Measurements from ENCODE around the gene ADCY4.

Gene ADCY4

DNA sequence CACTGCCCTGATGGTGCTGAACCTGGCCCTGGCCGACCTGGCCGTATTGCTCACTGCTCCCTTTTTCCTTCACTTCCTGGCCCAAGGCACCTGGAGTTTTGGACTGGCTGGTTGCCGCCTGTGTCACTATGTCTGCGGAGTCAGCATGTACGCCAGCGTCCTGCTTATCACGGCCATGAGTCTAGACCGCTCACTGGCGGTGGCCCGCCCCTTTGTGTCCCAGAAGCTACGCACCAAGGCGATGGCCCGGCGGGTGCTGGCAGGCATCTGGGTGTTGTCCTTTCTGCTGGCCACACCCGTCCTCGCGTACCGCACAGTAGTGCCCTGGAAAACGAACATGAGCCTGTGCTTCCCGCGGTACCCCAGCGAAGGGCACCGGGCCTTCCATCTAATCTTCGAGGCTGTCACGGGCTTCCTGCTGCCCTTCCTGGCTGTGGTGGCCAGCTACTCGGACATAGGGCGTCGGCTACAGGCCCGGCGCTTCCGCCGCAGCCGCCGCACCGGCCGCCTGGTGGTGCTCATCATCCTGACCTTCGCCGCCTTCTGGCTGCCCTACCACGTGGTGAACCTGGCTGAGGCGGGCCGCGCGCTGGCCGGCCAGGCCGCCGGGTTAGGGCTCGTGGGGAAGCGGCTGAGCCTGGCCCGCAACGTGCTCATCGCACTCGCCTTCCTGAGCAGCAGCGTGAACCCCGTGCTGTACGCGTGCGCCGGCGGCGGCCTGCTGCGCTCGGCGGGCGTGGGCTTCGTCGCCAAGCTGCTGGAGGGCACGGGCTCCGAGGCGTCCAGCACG lies 18.9 kb downstream of the ADCY4 start:
- no peak for DNase-seq (ENCODE audit: low read depth in 2 of 2)

GRCh38 chr14:24315243-24315806 lies 19.5 kb downstream of the ADCY4 start:
- no peak for DNase-seq (ENCODE audit: low read depth in 2 of 2)

- no peak for DNase-seq (ENCODE audit: low read depth in 2 of 2)
Observed at GRCh38 chr14:24314377-24315193, 20.3 kb downstream of the ADCY4 start.

GRCh38 chr14:24313913-24314312 lies 21.0 kb downstream of the ADCY4 start:
- DNase-seq (ENCODE audit: low read depth in 2 of 2), result no peak

- no peak for DNase-seq (ENCODE audit: low read depth in 2 of 2)
Observed at GRCh38 chr14:24312736-24313507, 21.9 kb downstream of the ADCY4 start.

DNA sequence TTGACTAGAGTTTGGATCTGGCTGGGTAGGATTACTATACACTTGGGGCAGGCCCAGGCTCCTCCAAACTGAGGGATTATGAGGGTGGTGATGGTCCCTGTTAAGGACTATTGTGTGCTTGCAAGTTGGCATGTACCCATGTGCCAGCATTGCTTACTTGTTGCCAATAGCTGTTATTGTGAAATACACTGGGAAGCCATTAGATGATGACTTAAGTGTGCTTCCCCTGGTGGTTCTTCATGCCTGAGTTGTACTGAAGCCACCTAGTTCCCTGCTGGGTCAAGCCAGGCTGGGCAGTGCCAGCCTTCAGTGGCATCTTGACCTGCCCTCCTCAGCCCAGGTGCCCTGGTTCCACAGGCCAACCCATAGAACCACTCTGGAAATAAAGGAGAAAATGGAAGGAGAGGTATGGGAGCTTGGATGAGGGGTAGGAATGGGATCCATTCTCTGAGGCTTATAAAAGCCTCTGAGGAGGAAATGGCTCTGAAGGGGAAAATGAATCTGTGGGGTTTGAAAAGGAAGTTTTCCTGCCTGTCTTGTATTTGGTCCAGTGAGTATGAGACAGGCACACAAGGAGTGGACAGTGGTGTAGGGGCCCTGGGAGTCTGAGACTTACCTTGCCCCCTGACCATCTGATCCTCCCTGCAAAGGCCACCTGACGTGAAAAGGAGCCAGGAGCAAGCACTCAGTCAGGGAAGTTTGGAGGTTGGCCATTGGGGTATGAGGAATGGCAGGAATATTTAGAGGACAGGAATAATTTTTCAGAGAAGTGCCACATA lies 22.8 kb downstream of the ADCY4 start:
- DNase-seq (ENCODE audit: low read depth in 2 of 2), result no peak

DNA sequence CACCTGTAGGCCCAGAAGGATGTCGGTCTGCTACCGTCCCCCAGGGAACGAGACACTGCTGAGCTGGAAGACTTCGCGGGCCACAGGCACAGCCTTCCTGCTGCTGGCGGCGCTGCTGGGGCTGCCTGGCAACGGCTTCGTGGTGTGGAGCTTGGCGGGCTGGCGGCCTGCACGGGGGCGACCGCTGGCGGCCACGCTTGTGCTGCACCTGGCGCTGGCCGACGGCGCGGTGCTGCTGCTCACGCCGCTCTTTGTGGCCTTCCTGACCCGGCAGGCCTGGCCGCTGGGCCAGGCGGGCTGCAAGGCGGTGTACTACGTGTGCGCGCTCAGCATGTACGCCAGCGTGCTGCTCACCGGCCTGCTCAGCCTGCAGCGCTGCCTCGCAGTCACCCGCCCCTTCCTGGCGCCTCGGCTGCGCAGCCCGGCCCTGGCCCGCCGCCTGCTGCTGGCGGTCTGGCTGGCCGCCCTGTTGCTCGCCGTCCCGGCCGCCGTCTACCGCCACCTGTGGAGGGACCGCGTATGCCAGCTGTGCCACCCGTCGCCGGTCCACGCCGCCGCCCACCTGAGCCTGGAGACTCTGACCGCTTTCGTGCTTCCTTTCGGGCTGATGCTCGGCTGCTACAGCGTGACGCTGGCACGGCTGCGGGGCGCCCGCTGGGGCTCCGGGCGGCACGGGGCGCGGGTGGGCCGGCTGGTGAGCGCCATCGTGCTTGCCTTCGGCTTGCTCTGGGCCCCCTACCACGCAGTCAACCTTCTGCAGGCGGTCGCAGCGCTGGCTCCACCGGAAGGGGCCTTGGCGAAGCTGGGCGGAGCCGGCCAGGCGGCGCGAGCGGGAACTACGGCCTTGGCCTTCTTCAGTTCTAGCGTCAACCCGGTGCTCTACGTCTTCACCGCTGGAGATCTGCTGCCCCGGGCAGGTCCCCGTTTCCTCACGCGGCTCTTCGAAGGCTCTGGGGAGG lies 23.9 kb downstream of the ADCY4 start, which contains the start of gene LTB4R:
LTB4R (plus strand) TSS at position 857 of the 959 bp plus-strand sequence. CDS start 4,150 bp downstream, outside the sequence.
- DNase-seq (ENCODE audit: low read depth in 2 of 2), result peak in 1 of 2 donors; percentile 57

GRCh38 chr14:24310265-24310645 lies 24.6 kb downstream of the ADCY4 start:
- no peak for DNase-seq (ENCODE audit: low read depth in 2 of 2)

DNA sequence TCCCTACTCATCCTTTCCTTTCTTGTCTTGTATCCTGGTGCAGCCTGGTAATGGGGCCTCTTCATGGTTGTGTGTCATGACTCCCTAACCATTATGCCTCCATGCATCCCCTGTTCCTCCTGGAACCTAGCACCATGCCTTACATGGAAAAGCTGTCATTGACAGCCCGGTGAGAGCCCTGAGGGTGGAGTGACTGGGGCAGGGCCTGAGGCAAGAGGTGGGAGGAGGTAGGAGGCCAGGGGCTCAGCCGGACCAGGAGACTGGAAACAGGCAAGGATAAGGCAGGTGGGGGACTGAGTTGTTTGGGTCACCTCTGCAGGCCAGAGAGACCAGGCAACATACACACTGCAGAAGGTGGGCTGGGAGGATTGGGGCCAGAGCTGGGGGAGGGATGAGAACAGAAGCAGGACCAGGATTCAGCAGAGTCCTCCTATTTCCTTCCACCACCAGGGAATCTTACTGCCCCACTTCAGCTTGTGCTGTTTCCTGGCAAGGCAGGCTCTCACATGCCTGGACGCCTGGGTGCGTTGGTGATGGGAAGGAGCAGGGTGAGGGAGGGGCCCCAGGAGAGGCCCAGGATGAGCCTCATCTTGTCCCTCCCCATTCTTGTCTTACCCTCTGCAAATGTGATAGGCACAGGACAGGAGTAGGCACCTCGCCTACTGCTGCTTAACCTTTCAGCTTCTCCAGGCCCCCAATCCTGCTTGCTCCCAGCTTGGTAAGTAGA lies 25.2 kb downstream of the ADCY4 start, which contains the start of gene LTB4R2:
LTB4R2 (plus strand) TSS at position 603 of the 727 bp plus-strand sequence. CDS start 525 bp downstream, outside the sequence.
- DNase-seq (ENCODE audit: low read depth in 2 of 2), result no peak

GRCh38 chr14:24308342-24309124 lies 26.3 kb downstream of the ADCY4 start:
- no peak for DNase-seq (ENCODE audit: low read depth in 2 of 2)

DNA sequence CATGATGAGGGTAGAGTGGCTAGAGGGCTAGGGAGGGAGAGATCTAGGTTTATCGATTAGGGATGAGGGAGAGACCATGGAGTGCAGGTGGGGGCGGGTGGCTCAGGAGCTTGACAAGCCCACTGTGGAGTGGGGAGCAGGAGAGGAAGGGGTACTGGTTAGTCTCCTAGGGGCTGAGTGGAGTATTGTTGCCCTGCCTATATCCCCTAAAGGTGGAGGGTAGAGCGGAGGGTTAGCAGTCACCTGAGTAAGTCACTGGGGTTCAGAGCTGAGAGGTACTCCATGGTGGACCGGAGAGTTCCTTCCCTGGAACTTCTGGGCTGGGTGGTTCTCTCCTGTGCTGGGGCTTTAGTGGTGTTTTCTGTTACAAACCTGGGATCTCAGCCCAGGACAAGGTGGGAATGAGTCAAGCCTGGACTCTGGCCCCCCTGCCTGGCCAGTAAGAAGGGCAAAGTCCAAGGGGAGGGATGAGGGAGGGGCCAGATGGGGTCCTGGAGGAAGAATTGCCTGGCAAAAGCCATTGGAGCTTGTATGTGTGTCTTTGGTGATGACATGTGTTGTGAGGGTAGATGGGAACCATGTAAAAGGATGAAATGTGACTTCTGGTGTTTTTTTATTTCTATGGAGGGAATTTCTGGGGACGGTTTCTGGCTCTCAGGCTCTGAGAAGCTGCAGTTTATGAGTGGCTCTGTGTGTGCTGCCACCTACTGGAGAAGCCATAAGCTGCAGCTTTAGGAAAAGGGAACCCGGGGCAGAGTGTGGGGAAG lies 27.1 kb downstream of the ADCY4 start, which contains the start of gene CIDEB:
CIDEB (minus strand) TSS at position 403 of the 767 bp plus-strand sequence; CDS start at position 284, 119 bp downstream.
- peak in 1 of 2 donors; percentile 26 for DNase-seq (ENCODE audit: low read depth in 2 of 2)

DNA sequence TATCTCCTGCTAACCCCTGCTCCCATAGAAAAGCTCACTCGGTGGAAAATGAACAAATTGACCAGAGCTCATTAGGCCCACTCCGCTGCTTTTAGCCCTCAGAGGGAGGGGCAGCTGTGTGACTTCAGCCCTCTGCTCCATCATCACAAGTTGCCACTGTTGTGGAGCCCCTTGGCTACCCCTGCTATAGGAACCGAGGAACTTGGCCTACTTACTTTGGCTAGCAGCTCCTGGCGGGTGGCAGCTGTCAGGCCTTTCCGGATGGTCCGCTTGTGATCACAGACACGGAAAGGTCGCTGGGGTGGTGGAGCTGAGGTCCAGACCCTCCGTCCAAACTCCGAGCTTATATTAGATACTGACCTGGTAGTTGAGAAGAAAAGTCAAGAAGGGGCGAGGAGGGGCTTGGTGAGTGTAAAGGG lies 27.7 kb downstream of the ADCY4 start:
- DNase-seq (ENCODE audit: low read depth in 2 of 2), result no peak

DNA sequence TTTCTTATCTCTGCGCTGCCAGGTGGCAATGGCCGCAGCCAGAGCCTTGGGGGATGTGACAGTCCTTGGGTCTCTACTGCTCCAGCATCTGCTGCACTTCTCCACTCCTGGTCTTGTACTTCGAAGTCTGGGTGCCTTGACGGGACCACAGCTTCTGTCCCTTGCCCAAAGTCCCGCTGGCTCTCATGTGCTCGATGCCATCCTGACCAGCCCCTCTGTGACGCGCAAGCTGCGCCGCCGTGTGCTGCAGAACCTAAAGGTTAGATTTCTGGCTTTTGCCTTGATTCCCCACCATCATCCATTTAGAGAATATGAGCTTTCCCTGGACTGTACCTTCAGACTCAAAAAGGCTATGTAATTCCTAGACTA lies 30.9 kb downstream of the ADCY4 start:
- no peak for DNase-seq (ENCODE audit: low read depth in 2 of 2)

DNA sequence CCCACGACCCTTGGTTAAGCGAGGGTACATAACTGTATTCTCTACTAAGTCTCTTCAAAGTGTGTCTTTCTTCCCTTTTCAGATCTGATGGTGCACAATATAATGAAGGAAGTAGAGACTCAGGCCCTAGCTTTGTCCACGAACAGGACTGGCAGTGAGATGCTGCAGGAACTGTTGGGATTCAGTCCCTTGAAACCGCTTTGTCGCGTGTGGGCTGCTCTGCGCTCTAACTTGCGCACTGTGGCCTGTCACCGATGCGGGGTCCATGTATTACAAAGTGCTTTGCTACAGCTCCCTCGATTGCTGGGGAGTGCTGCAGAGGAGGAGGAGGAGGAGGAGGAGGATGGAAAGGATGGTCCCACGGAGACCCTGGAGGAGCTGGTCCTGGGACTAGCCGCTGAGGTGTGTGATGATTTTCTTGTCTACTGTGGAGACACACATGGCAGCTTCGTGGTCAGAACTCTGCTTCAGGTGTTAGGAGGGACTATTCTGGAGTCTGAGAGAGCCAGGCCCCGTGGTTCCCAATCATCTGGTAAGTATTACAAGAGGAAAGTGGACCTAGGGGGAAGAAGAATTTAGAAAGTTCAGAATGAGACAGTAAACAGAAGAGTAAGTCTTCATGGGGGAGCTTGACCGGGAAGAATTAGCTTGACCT lies 34.4 kb downstream of the ADCY4 start:
- DNase-seq (ENCODE audit: low read depth in 2 of 2), result no peak

- peak; percentile 85 for DNase-seq (ENCODE audit: low read depth in 2 of 2)
Observed at GRCh38 chr14:24299255-24300191, 35.3 kb downstream of the ADCY4 start, which contains the start of the genes DHRS1 and NOP9. TSS of gene DHRS1 (minus strand) at chr14:24299780. CDS start at chr14:24299106, 674 bp downstream. TSS of gene NOP9 (plus strand) at chr14:24299850. CDS start at chr14:24299955, 105 bp downstream.
